B cell (primary cell): ENCODE measurements around the gene ZMIZ1. TPM values are rescaled to one million over a fixed set of nuclear protein-coding genes. Genes with fewer than 3 reads are reported as not detected.

Source experiments
- ATAC-seq: fragments of 200-7000 bp; cut with Tn5 transposase; one replicate; pipeline ENCODE4 v1.10.0; 2021; ENCODE audit warnings: low read depth, mild to moderate bottlenecking, moderate number of reproducible peaks, moderate library complexity
- CTCF ChIA-PET: fragments of 350-600 bp; sonication (Branson Sonifier 250); formaldehyde crosslinking; loops from one replicate; lab custom pipeline; 2021; ENCODE audit warnings: antibody characterized with exemption, inconsistent platforms; lab: Charles Lee
- POLR2A ChIA-PET: fragments of 350-600 bp; sonication (Branson Sonifier 250); formaldehyde crosslinking; loops from one replicate; lab custom pipeline; 2021; ENCODE audit warnings: antibody characterized with exemption; lab: Charles Lee
- DNase-seq: peaks from one replicate; pipeline ENCODE4 v3.0.0; 2013
- H2AFZ ChIP-seq: 2 replicates; pipeline ENCODE4 v1.6.1; 2012; ENCODE audit warnings: mild to moderate bottlenecking, low read depth, low read length; ENCODE audit not compliant: insufficient read depth, poor library complexity, severe bottlenecking
- H3K27ac ChIP-seq, 2 donors: 1 replicate in 1 of 2; 2 replicates in 1 of 2; pipeline ENCODE4 v1.5.1; 2012 to 2013; ENCODE audit warnings: low read length in 2 of 2, mild to moderate bottlenecking in 2 of 2, moderate library complexity in 1 of 2
- H3K27me3 ChIP-seq, 4 experiments: fragments of 200-600 bp in 1 of 4; sonication (generic) in 1 of 4; replicated peaks in 1 of 4; 1 replicate in 2 of 4; 2 replicates in 2 of 4; pipeline versions ENCODE4 v1.6.1 to v1.7.0; 2013 to 2016; ENCODE audit warnings: low read length in 3 of 4, mild to moderate bottlenecking in 2 of 4, mixed read lengths in 1 of 4, moderate library complexity in 1 of 4; ENCODE audit not compliant: insufficient read depth in 4 of 4, control insufficient read depth in 3 of 4; ENCODE audit errors: control extremely low read depth in 1 of 4
- H3K36me3 ChIP-seq, 2 experiments: replicated peaks in 1 of 2; 1 replicate in 1 of 2; 2 replicates in 1 of 2; pipeline versions ENCODE4 v1.6.1 to v1.7.1; 2013; ENCODE audit warnings: low read length in 1 of 2; ENCODE audit not compliant: insufficient read depth in 2 of 2, control insufficient read depth in 1 of 2; ENCODE audit errors: control extremely low read depth in 1 of 2, extremely low read depth in 1 of 2
- H3K4me1 ChIP-seq, 2 donors: fragments of 200-600 bp in 1 of 2; sonication (generic) in 1 of 2; 1 replicate in 1 of 2; 2 replicates in 1 of 2; pipeline versions ENCODE4 v1.5.1 to v1.6.1; 2013 to 2017; ENCODE audit warnings: low read length in 2 of 2; ENCODE audit not compliant: control insufficient read depth in 2 of 2, insufficient read depth in 2 of 2
- H3K4me2 ChIP-seq: replicated peaks from 2 replicates; pipeline ENCODE3; 2012; ENCODE audit warnings: mild to moderate bottlenecking, low read depth, low read length; ENCODE audit not compliant: poor library complexity, severe bottlenecking
- H3K4me3 ChIP-seq, 5 experiments: fragments of 200-600 bp in 1 of 5; sonication (generic) in 1 of 5; 1 replicate in 3 of 5; 2 replicates in 2 of 5; pipeline versions ENCODE4 v1.5.1 to v1.7.0; 2011 to 2016; ENCODE audit warnings: low read length in 4 of 5, mild to moderate bottlenecking in 4 of 5, low read depth in 2 of 5, control low read depth in 1 of 5, moderate library complexity in 1 of 5; ENCODE audit not compliant: insufficient read depth in 1 of 5; ENCODE audit errors: control extremely low read depth in 1 of 5, extremely low read depth in 1 of 5
- H3K79me2 ChIP-seq: fragments of 200-600 bp; sonication (generic); one replicate; pipeline ENCODE4 v1.6.0; 2016; ENCODE audit warnings: low read length; ENCODE audit not compliant: control insufficient read depth, insufficient read depth
- H3K9ac ChIP-seq: fragments of 200-600 bp; sonication (generic); 2 replicates; pipeline ENCODE4 v1.6.1; 2017; ENCODE audit warnings: mild to moderate bottlenecking, low read length, moderate library complexity
- H3K9me3 ChIP-seq, 3 donors: one replicate each; pipeline versions ENCODE4 v1.6.1 to v1.7.1; 2013; ENCODE audit warnings: low read length in 2 of 3; ENCODE audit not compliant: control insufficient read depth in 2 of 3, insufficient read depth in 1 of 3; ENCODE audit errors: control extremely low read depth in 1 of 3
- H4K20me1 ChIP-seq: 2 replicates; pipeline ENCODE4 v1.6.0; 2012; ENCODE audit warnings: mild to moderate bottlenecking, low read length; ENCODE audit not compliant: insufficient read depth, control insufficient read depth, poor library complexity, severe bottlenecking
- H3K27ac Mint-ChIP-seq: one replicate; pipeline ENCODE4 v1.8.0; 2021; ENCODE audit warnings: mixed read lengths
- H3K27me3 Mint-ChIP-seq: one replicate; pipeline ENCODE4 v1.8.0; 2021; ENCODE audit warnings: mixed read lengths
- H3K4me1 Mint-ChIP-seq: one replicate; pipeline ENCODE4 v1.8.0; 2021; ENCODE audit warnings: mixed read lengths
- H3K4me3 Mint-ChIP-seq: one replicate; pipeline ENCODE4 v1.8.0; 2021; ENCODE audit warnings: mixed read lengths
- H3K9me3 Mint-ChIP-seq: one replicate; pipeline ENCODE4 v1.8.0; 2022; ENCODE audit warnings: mixed read lengths; ENCODE audit not compliant: insufficient read depth
- EZH2 ChIP-seq: IDR thresholded peaks from 2 replicates; pipeline ENCODE4 v1.6.1; 2012; ENCODE audit warnings: borderline replicate concordance, low read depth, mild to moderate bottlenecking, moderate library complexity, low read length; ENCODE audit not compliant: insufficient read depth, poor library complexity, severe bottlenecking
- WGBS: methylation state at CpG from one replicate; pipeline ENCODE4 v1.1.5; 2013; ENCODE audit warnings: missing lambda C conversion rate; ENCODE audit not compliant: insufficient coverage; 5-methylcytosine and 5-hydroxymethylcytosine counted together
- intact Hi-C: fragments of 100-400 bp; cut with micrococcal nuclease; formaldehyde crosslinking; loops from one replicate; pipeline ENCODE4 v1.10.0; 2022
- polyA plus RNA-seq: library from polyadenylated mRNA; depleted of rRNA; stranded (reverse); fragments of >200 nt; gene quantifications from 2 replicates; pipeline ENCODE4 v1.2.3, GENCODE V29; 2012
- total RNA-seq, 2 donors: library from RNA; stranded (reverse); fragments of 120-200 nt in 1 of 2; gene quantifications; 1 replicate in 1 of 2; 2 replicates in 1 of 2; pipeline versions ENCODE4 v1.2.3 to v1.2.4, GENCODE V29; 2013 to 2022
- TF ChIP-seq, protein P1 (sequence below): fragments of 200-600 bp; IDR thresholded peaks from one replicate; pipeline ENCODE4 v1.8.0; 2022; ENCODE audit warnings: antibody characterized with exemption, mild to moderate bottlenecking

ZMIZ1 gene
- total and polyA plus RNA-seq, 2 donors (not counting 1 experiment from before 2014, with no cell fraction given): 14.3 to 64.9 TPM

DNA sequence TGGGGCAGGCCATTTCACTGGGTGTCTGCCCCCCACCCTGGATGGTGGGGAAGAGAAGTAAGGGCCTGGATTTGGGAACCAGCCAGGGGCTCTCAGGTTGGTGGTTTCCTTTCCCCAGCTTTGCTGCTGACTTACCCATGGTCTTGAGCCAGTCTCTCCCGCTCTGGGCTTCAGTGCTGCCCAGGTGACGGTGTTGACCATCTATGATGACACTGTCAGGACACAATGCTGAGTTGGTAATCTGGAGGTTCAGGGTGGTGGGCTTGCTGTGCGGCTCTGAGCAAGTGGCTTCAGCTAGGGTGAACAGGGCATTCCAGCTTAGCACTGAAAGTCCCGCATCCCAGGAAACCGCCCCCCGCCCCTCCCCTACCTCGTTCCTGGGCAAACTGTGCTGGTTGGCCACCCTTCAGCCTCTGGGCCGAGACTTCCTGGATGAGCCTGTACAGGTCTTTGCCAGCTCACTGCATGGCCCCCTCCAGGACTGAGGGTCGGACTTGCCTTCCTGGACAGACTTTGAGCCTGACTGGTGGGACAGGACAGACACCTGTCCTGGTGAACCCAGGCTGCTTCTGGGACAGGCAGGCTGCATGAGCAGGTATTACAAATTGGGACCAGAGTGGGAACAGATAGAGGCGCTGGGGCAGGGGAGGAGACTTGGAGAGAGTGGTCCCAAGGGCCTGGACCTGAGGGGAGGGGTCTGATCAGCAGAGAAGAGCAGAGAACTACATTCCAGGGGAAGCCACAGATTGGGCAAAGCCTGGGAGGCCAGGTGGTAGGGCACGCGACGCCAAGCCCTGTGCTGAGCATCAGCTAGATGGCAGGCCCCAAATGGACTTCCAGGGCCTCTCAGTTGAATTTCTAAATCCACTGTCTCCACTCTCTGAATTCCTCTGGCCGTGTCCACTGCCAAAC lies 19.9 kb upstream of the ZMIZ1 start:
- H3K9ac ChIP-seq: peak overlapping the region; percentile 40
- H3K4me3 ChIP-seq: peak overlapping the region in 3 of 5 experiments; percentile 5 to 20 (median 11)
- H3K4me2 ChIP-seq: peak overlapping the region; percentile 64
- TF ChIP-seq EZH2: no peak
- TF ChIP-seq, protein P1, sequence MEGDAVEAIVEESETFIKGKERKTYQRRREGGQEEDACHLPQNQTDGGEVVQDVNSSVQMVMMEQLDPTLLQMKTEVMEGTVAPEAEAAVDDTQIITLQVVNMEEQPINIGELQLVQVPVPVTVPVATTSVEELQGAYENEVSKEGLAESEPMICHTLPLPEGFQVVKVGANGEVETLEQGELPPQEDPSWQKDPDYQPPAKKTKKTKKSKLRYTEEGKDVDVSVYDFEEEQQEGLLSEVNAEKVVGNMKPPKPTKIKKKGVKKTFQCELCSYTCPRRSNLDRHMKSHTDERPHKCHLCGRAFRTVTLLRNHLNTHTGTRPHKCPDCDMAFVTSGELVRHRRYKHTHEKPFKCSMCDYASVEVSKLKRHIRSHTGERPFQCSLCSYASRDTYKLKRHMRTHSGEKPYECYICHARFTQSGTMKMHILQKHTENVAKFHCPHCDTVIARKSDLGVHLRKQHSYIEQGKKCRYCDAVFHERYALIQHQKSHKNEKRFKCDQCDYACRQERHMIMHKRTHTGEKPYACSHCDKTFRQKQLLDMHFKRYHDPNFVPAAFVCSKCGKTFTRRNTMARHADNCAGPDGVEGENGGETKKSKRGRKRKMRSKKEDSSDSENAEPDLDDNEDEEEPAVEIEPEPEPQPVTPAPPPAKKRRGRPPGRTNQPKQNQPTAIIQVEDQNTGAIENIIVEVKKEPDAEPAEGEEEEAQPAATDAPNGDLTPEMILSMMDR: no peak
- Mint-ChIP-seq H3K9me3 (no peaks in the 10 kb centered on the region), H3K27me3 (peaks cover 5% of the 10 kb centered on the region), H3K27ac (peak overlapping the region; percentile 29), H3K4me1 (peaks cover 16% of the 10 kb centered on the region), H3K4me3 (no peak overlapping the region)
- 83% methylated on average over 14 of the region's 14 CpGs for WGBS
- ATAC-seq: no peak
- peaks cover 19 to 27% of the 10 kb centered on the region in 2 donors for H3K4me1 ChIP-seq
- H4K20me1 ChIP-seq: no peaks in the 10 kb centered on the region
- no peaks in the 10 kb centered on the region for H3K9me3 ChIP-seq
- H2AFZ ChIP-seq: peak overlapping the region; percentile 56
- POLR2A ChIA-PET: no interaction called here
- CTCF ChIA-PET: no interaction called here
- H3K79me2 ChIP-seq: no peaks in the 10 kb centered on the region
- H3K27me3 ChIP-seq: peaks cover 0 to 18% (median 2%) of the 10 kb centered on the region in 4 experiments
- H3K27ac ChIP-seq: peak overlapping the region in 1 of 2 donors; percentile 18
- DNase-seq: no peak
- H3K36me3 ChIP-seq: no peaks in the 10 kb centered on the region
- intact Hi-C loops: no loop called here
